ENCODE data around the gene ACTR10. TPM values are rescaled to one million over a fixed set of nuclear protein-coding genes. Genes with fewer than 3 reads are reported as not detected.

The ACTR10 gene
- total RNA-seq (ENCODE audit: low replicate concordance), result 59.2 and 119 TPM in 2 replicates

DNA sequence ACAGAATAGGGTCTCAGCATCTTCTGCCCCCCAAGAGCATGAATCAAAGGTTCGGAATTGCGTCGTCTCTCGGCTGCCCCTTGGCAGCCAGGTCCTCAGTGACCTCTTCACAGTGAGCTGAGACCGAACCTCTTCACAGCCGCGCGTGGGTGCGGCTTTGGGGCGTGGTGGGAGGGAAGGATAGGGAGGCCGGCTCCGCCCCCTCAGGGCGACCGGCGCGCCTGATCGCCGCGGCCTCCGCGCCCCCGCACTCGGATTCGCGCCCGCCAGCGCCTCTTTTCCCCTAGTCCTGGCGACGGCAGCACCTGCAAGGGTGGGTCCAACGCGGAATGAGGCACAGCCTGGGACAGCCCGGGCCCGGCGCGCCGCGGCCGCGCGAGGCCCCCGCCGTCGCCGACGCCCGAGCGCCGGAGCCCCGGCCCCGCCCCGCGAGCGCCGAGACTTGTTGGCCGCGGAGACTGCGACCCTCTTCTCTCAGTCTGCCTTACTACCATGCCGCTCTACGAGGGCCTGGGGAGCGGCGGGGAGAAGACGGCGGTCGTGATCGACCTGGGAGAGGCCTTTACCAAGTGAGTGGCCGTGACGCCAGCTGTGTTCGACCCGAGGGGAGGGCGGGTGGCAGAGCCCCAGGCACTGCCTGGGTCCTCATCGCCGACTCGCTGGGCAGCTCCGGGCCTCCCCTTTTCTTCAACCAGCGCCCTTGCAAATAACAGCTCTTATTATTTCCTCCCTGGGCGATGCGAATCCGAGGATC is at the start of gene ACTR10:
Gene ACTR10, plus strand, starts transcription at position 424 of the 754 bp plus-strand sequence. Its CDS starts 69 bp downstream, at position 493.
- Mint-ChIP-seq H3K27me3 (ENCODE audit: insufficient read depth, low read depth) (no peaks in the 10 kb centered on the region), H3K9me3 (no peaks in the 10 kb centered on the region), H3K36me3 (peaks cover 4% of the 10 kb centered on the region), H3K4me3 (peak within 1 kb of the TSS; percentile 98), H3K27ac (peak within 1 kb of the TSS; percentile 86), H3K4me1 (peaks cover 8% of the 10 kb centered on the region)
- Histone ChIP-seq H3K36me3 (no peaks in the 10 kb centered on the region), H3K79me2 (ENCODE audit: low read depth) (peaks cover 21% of the 10 kb centered on the region), H3K4me2 (peak within 1 kb of the TSS; percentile 89), H3K27ac (peak within 1 kb of the TSS; percentile 86), H3K4me3 (peak within 1 kb of the TSS; percentile 99), H3K27me3 (no peaks in the 10 kb centered on the region), H3F3A (ENCODE audit: low read depth) (peaks cover 5% of the 10 kb centered on the region), H3K9ac (peak within 1 kb of the TSS; percentile 92), H3K9me3 (ENCODE audit: low read depth) (no peaks in the 10 kb centered on the region), H4K20me1 (ENCODE audit: low read depth) (no peaks in the 10 kb centered on the region), H3K4me1 (peaks cover 10% of the 10 kb centered on the region), H2AFZ (replicated peaks) (peak within 1 kb of the TSS; percentile 98)
- TF ChIP-seq, protein P1, sequence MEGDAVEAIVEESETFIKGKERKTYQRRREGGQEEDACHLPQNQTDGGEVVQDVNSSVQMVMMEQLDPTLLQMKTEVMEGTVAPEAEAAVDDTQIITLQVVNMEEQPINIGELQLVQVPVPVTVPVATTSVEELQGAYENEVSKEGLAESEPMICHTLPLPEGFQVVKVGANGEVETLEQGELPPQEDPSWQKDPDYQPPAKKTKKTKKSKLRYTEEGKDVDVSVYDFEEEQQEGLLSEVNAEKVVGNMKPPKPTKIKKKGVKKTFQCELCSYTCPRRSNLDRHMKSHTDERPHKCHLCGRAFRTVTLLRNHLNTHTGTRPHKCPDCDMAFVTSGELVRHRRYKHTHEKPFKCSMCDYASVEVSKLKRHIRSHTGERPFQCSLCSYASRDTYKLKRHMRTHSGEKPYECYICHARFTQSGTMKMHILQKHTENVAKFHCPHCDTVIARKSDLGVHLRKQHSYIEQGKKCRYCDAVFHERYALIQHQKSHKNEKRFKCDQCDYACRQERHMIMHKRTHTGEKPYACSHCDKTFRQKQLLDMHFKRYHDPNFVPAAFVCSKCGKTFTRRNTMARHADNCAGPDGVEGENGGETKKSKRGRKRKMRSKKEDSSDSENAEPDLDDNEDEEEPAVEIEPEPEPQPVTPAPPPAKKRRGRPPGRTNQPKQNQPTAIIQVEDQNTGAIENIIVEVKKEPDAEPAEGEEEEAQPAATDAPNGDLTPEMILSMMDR (IDR thresholded peaks at IDR 0.05), result no peak
- TF ChIP-seq EZH2 (IDR thresholded peaks at IDR 0.05) (no peak), EZH2phosphoT487 (IDR thresholded peaks at IDR 0.05) (no peak)
- peak; percentile 90 for DNase-seq (ENCODE audit: low spot score)

DNA sequence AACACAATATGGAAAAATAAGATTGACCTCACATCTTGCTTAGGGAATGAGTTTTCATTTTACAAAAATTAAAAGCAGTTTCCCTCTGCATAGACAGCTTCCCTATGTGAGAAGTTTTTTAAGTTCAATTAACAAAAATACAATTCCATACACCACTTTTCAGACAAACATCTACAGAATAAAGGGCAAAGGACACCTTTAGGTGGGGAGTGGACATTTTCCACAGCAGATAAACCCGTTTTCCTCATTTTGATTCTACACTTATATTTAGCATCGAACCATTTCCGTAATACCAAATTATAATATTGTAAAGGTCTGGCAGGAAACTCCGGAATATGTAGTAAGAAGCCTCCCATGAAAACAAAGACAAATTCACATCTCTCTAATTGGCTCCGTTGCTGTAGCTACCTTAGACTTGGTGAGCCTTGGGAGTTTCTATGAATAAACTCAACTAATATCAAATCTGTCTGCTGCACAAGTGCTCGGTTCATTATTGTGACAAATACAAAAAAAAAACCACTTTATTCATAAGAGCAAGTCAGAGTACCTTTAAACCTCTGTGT is 49.6 kb upstream of the ACTR10 start:
- H3K79me2 ChIP-seq (ENCODE audit: low read depth), result peaks cover 52% of the 10 kb centered on the region

DNA sequence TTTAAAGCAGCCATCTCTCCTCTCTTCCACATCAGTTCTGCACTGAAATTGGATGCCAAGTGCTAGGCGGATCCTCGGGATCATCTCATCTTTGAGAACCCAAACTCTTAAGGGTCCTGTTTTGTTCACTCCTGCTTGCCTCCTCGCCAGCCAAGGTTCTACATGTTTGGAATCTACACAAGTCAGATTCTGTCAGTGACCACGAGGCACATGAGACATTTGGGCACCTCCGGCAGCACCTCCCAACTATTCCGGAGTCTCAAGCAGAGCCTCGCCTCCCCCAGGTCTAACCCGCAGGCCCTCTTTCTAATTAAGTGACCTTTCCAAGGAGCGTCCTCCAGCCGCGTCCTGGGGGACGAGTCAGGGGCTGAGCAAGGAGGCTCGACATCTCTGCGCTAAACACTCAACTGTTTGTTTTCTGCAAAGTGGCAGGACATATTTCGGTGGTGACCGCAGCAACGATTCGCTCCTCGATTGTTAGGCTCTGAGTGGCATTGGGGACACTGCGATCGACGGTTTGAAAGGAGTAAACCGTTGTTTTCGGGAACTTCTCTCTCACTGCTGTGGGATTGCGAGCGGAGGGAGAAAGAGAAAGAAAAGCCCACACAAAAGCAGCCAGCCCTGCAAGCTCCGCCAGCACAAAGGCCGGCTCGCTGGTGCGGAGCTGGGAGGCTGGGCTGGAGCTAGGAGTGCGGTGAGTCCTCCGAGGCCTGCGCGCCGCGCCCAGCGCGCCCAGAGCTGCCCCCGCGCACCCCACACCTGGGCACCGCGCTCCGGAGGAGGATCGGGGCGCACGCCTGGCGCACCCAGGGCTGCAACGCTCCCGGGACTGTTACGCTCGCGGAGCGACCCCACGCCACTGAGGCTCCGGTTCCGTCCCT is 48.6 kb upstream of the ACTR10 start:
- Mint-ChIP-seq H3K4me1 (peaks cover 16% of the 10 kb centered on the region), H3K4me3 (peak overlapping the region; percentile 94), H3K9me3 (no peaks in the 10 kb centered on the region), H3K27ac (no peak overlapping the region), H3K27me3 (ENCODE audit: insufficient read depth, low read depth) (peaks cover 9% of the 10 kb centered on the region), H3K36me3 (no peaks in the 10 kb centered on the region)
- H3K4me1 ChIP-seq, result peaks cover 28% of the 10 kb centered on the region
- no peaks in the 10 kb centered on the region for H3K9me3 ChIP-seq (ENCODE audit: low read depth)
- peak; percentile 80 for DNase-seq (ENCODE audit: low spot score)
- H3K36me3 ChIP-seq, result no peaks in the 10 kb centered on the region
- peaks cover 6% of the 10 kb centered on the region for H4K20me1 ChIP-seq (ENCODE audit: low read depth)
- H3F3A ChIP-seq (ENCODE audit: low read depth), result peaks cover 34% of the 10 kb centered on the region
- H3K9ac ChIP-seq, result peak overlapping the region; percentile 40
- H3K4me3 ChIP-seq, result peak overlapping the region; percentile 97
- H3K79me2 ChIP-seq (ENCODE audit: low read depth), result peaks cover 44% of the 10 kb centered on the region
- H3K27me3 ChIP-seq, result peaks cover 13% of the 10 kb centered on the region
- no peak overlapping the region for H3K27ac ChIP-seq
- peak overlapping the region; percentile 98 for H2AFZ ChIP-seq (replicated peaks)
- no peak for TF ChIP-seq EZH2 (IDR thresholded peaks at IDR 0.05)
- TF ChIP-seq, protein P1 (IDR thresholded peaks at IDR 0.05), result no peak
- TF ChIP-seq EZH2phosphoT487 (IDR thresholded peaks at IDR 0.05), result peak; percentile 18
- peak overlapping the region; percentile 83 for H3K4me2 ChIP-seq

More for the DNA sequence above, 49.6 kb upstream of the ACTR10 start:
- Mint-ChIP-seq H3K36me3 (no peaks in the 10 kb centered on the region), H3K27me3 (ENCODE audit: insufficient read depth, low read depth) (peaks cover 9% of the 10 kb centered on the region), H3K27ac (no peak overlapping the region), H3K9me3 (no peaks in the 10 kb centered on the region), H3K4me3 (peak overlapping the region; percentile 94), H3K4me1 (peaks cover 16% of the 10 kb centered on the region)
- DNase-seq (ENCODE audit: low spot score), result no peak
- H3K27ac ChIP-seq, result no peak overlapping the region
- peaks cover 6% of the 10 kb centered on the region for H4K20me1 ChIP-seq (ENCODE audit: low read depth)
- H3K36me3 ChIP-seq, result no peaks in the 10 kb centered on the region
- H3K27me3 ChIP-seq, result peaks cover 13% of the 10 kb centered on the region
- no peak for TF ChIP-seq EZH2phosphoT487 (IDR thresholded peaks at IDR 0.05)
- TF ChIP-seq, protein P1 (IDR thresholded peaks at IDR 0.05), result no peak
- TF ChIP-seq EZH2 (IDR thresholded peaks at IDR 0.05), result no peak
- no peaks in the 10 kb centered on the region for H3K9me3 ChIP-seq (ENCODE audit: low read depth)
- H3K4me2 ChIP-seq, result peak overlapping the region; percentile 83
- H3K9ac ChIP-seq, result no peak overlapping the region
- no peak overlapping the region for H2AFZ ChIP-seq (replicated peaks)
- peak overlapping the region; percentile 97 for H3K4me3 ChIP-seq
- peaks cover 34% of the 10 kb centered on the region for H3F3A ChIP-seq (ENCODE audit: low read depth)
- H3K4me1 ChIP-seq, result peaks cover 28% of the 10 kb centered on the region

Data from neural progenitor cell (in vitro differentiated cells).